Activated CD4-positive, alpha-beta T cell treated with anti-CD3 and anti-CD28 coated beads, Interleukin-2, amount 10 ng/mL, durations not matched to agents 24 days and 14 days (primary cell): ENCODE measurements around the gene TFE3. TPM values are rescaled to one million over a fixed set of nuclear protein-coding genes. Genes with fewer than 3 reads are reported as not detected.
"Not testable (repeated sequence)": the region's sequence is repeated elsewhere in the genome, so short reads cannot be mapped to it uniquely, and the experiment has no call there.

Experiments used
- DNase-seq: peaks from one replicate; pipeline ENCODE4 v3.0.0; 2022
- H3K27ac Mint-ChIP-seq: one replicate; pipeline ENCODE4 v1.8.0; 2022; ENCODE audit warnings: mild to moderate bottlenecking, mixed read lengths
- H3K27me3 Mint-ChIP-seq: one replicate; pipeline ENCODE4 v1.8.0; 2022; ENCODE audit warnings: mixed read lengths
- H3K36me3 Mint-ChIP-seq: one replicate; pipeline ENCODE4 v1.8.0; 2022; ENCODE audit warnings: low read depth, mild to moderate bottlenecking, mixed read lengths
- H3K4me1 Mint-ChIP-seq: one replicate; pipeline ENCODE4 v1.8.0; 2021; ENCODE audit warnings: mixed read lengths
- H3K4me3 Mint-ChIP-seq: one replicate; pipeline ENCODE4 v1.8.0; 2022; ENCODE audit warnings: mild to moderate bottlenecking, moderate library complexity, mixed read lengths
- H3K9me3 Mint-ChIP-seq: one replicate; pipeline ENCODE4 v1.8.0; 2021; ENCODE audit warnings: mixed read lengths
- intact Hi-C: fragments of 100-400 bp; cut with micrococcal nuclease; formaldehyde crosslinking; loops from one replicate; pipeline ENCODE4 v1.15.1; 2023
- total RNA-seq: library from RNA; stranded (reverse); gene quantifications from 2 replicates; pipeline ENCODE4 v1.2.3, GENCODE V29; 2022

TFE3 gene
- total RNA-seq, 1 donor from 2014 or later = 28.8 TPM

- peak; percentile 92 for DNase-seq
- no peaks in the 10 kb centered on the region for H3K9me3 Mint-ChIP-seq
- H3K27ac Mint-ChIP-seq = peak within 1 kb of the TSS; percentile 98
- H3K27me3 Mint-ChIP-seq = no peaks in the 10 kb centered on the region
- intact Hi-C loops = loop anchor here (1.0 kb wide), 2 partner anchors 41 to 326 kb away; partner anchors contain the start of gene TFE3
- peak within 1 kb of the TSS; percentile 99 for H3K4me3 Mint-ChIP-seq
- peaks cover 30% of the 10 kb centered on the region for H3K36me3 Mint-ChIP-seq
- H3K4me1 Mint-ChIP-seq = peaks cover 28% of the 10 kb centered on the region
These were observed 40.8 kb downstream of the TFE3 start, which contains the start of gene GRIPAP1 for GRCh38 chrX:49002091-49002935. Gene GRIPAP1 (minus strand): TSS chrX:49002264. CDS start chrX:49002229, 35 bp downstream.

GRCh38 chrX:49001521-49002090 lies 41.6 kb downstream of the TFE3 start:
- H3K4me1 Mint-ChIP-seq = peaks cover 34% of the 10 kb centered on the region
- H3K4me3 Mint-ChIP-seq = peak overlapping the region; percentile 99
- H3K9me3 Mint-ChIP-seq = no peaks in the 10 kb centered on the region
- H3K27ac Mint-ChIP-seq = peak overlapping the region; percentile 98
- peaks cover 37% of the 10 kb centered on the region for H3K36me3 Mint-ChIP-seq
- DNase-seq = peak; percentile 82
- H3K27me3 Mint-ChIP-seq = no peaks in the 10 kb centered on the region
- intact Hi-C loops = loop anchor here (1.0 kb wide), 3 partner anchors 42 to 325 kb away; partner anchors contain the start of gene TFE3

DNA sequence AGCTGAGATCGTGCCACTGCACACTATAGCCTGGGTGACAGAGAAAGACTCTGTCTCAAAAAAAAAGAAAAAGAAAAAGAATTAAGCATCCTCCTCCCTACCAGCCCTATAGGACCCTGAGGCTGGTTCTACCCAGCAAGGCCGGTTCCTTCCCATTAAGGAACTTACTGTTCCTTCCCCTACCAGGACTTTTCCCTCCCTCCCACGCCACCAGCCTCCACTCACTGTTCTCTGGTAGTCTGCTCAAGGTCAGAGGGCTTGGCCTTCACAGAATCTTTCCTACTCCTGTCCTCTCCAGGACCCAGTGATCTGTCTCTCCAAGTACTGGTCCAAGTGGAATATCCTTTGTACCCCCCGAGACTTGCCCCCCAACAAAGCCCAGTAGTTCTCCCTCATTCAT lies 42.5 kb downstream of the TFE3 start:
- H3K27ac Mint-ChIP-seq = no peak overlapping the region
- H3K9me3 Mint-ChIP-seq = no peaks in the 10 kb centered on the region
- peak overlapping the region; percentile 99 for H3K4me3 Mint-ChIP-seq
- no peaks in the 10 kb centered on the region for H3K27me3 Mint-ChIP-seq
- DNase-seq = no peak
- peaks cover 35% of the 10 kb centered on the region for H3K4me1 Mint-ChIP-seq
- intact Hi-C loops = loop anchor here (1.0 kb wide), 1 partner anchor 42 kb away; no protein-coding TSS in a partner anchor
- H3K36me3 Mint-ChIP-seq = peaks cover 40% of the 10 kb centered on the region

GRCh38 chrX:48999030-48999429 lies 44.1 kb downstream of the TFE3 start:
- H3K4me1 Mint-ChIP-seq = peaks cover 38% of the 10 kb centered on the region
- no peaks in the 10 kb centered on the region for H3K27me3 Mint-ChIP-seq
- no peak overlapping the region for H3K4me3 Mint-ChIP-seq
- H3K36me3 Mint-ChIP-seq = peaks cover 51% of the 10 kb centered on the region
- H3K27ac Mint-ChIP-seq = no peak overlapping the region
- DNase-seq = no peak
- intact Hi-C loops = no loop called here
- H3K9me3 Mint-ChIP-seq = no peaks in the 10 kb centered on the region

- Mint-ChIP-seq H3K4me1 (peaks cover 37% of the 10 kb centered on the region), H3K9me3 (no peaks in the 10 kb centered on the region), H3K36me3 (peaks cover 56% of the 10 kb centered on the region), H3K27ac (peak overlapping the region; percentile 16), H3K27me3 (no peaks in the 10 kb centered on the region), H3K4me3 (peak overlapping the region; percentile 3)
- no peak for DNase-seq
- intact Hi-C loops = no loop called here
These were observed 44.8 kb downstream of the TFE3 start for GRCh38 chrX:48998391-48998790.

GRCh38 chrX:48997865-48998264 lies 45.3 kb downstream of the TFE3 start:
- peak overlapping the region; percentile 44 for H3K4me3 Mint-ChIP-seq
- no peaks in the 10 kb centered on the region for H3K27me3 Mint-ChIP-seq
- H3K9me3 Mint-ChIP-seq = no peaks in the 10 kb centered on the region
- peaks cover 37% of the 10 kb centered on the region for H3K4me1 Mint-ChIP-seq
- DNase-seq = no peak
- intact Hi-C loops = no loop called here
- H3K27ac Mint-ChIP-seq = peak overlapping the region; percentile 73
- H3K36me3 Mint-ChIP-seq = peaks cover 61% of the 10 kb centered on the region

- no peak for DNase-seq
- Mint-ChIP-seq H3K9me3 (no peaks in the 10 kb centered on the region), H3K27ac (peak overlapping the region; percentile 73), H3K4me3 (peak overlapping the region; percentile 44), H3K27me3 (no peaks in the 10 kb centered on the region), H3K4me1 (peaks cover 37% of the 10 kb centered on the region), H3K36me3 (peaks cover 63% of the 10 kb centered on the region)
- intact Hi-C loops = no loop called here
These were observed 45.7 kb downstream of the TFE3 start for GRCh38 chrX:48997455-48997854.

DNA sequence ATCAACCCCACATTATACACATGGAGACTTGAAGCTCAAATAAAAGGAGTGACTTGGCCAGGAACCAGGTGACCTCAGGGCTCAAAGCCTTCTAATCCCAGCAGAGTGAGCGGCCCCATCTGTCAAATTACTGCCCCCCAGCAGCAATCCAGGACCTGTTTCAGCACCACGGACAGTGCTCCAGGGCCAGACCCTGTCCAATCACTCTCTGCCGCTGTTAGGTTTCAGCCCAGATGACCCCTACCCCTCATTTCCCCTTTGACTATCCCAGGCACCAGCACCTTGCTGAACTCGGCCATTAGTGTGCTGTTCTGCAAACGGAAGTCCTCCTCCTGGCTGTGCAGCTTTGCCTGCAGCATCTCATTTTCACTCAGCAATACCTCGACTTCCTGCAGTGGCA lies 46.2 kb downstream of the TFE3 start:
- Mint-ChIP-seq H3K4me3 (no peak overlapping the region), H3K27ac (no peak overlapping the region)
- intact Hi-C loops = no loop called here

GRCh38 chrX:48992341-48992740 lies 50.8 kb downstream of the TFE3 start:
- no peaks in the 10 kb centered on the region for H3K9me3 Mint-ChIP-seq
- no peak for DNase-seq
- intact Hi-C loops = no loop called here
- H3K4me1 Mint-ChIP-seq = peaks cover 10% of the 10 kb centered on the region
- H3K36me3 Mint-ChIP-seq = peaks cover 48% of the 10 kb centered on the region
- H3K4me3 Mint-ChIP-seq = no peak overlapping the region
- H3K27ac Mint-ChIP-seq = no peak overlapping the region
- H3K27me3 Mint-ChIP-seq = no peaks in the 10 kb centered on the region

More for the DNA sequence above, 46.2 kb downstream of the TFE3 start:
- Mint-ChIP-seq H3K9me3 (no peaks in the 10 kb centered on the region), H3K36me3 (peaks cover 65% of the 10 kb centered on the region), H3K27me3 (no peaks in the 10 kb centered on the region), H3K4me1 (peaks cover 37% of the 10 kb centered on the region)
- no peak for DNase-seq

- Mint-ChIP-seq H3K27ac (no peak overlapping the region), H3K9me3 (no peaks in the 10 kb centered on the region), H3K4me1 (no peaks in the 10 kb centered on the region), H3K36me3 (peaks cover 35% of the 10 kb centered on the region), H3K4me3 (no peak overlapping the region), H3K27me3 (no peaks in the 10 kb centered on the region)
- no peak for DNase-seq
- intact Hi-C loops = no loop called here
These were observed 53.7 kb downstream of the TFE3 start for GRCh38 chrX:48989483-48989882.

DNA sequence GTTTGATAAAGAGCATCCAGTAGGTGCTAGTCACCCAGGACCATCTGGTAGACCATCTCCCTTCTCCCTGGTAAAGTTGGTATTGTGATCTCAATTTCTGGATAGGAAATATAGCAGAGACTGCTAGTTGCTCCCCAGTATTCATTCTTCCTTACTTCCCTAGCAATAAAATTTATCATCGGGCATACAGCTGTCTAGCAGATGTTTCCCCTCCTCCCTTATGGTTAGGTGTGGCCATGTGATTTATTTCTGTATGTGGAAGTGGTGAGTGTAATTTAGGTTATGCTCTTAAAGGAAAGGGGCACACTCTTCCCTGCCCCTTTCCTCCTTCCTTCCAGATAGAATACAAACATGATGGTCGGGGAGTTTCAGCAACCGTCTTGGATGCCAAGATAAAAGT lies 59.3 kb downstream of the TFE3 start:
- peaks cover 35% of the 10 kb centered on the region for H3K36me3 Mint-ChIP-seq
- H3K9me3 Mint-ChIP-seq = no peaks in the 10 kb centered on the region
- H3K4me1 Mint-ChIP-seq = no peaks in the 10 kb centered on the region
- intact Hi-C loops = no loop called here
- H3K27me3 Mint-ChIP-seq = no peaks in the 10 kb centered on the region
- no peak overlapping the region for H3K27ac Mint-ChIP-seq
- no peak for DNase-seq
- no peak overlapping the region for H3K4me3 Mint-ChIP-seq

DNA sequence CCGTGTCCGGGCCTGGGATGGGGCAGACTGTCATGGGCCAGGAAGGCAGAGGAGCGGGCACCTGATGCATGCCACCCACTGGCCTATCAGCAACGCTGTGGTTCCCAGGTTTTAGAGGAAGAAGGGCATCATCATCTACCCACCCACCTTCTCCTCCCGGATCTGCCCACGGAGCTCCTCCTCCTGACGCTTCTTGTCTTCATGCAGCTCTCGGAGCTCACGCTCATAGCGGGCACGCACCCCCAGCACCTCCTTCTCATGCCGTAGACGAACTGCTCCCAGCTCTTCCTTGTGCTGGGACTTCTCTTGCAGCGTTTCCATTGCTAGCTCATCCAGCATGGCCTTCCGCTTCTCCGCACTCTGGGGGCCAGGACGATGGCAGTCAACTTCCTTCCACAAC lies 60.1 kb downstream of the TFE3 start:
- Mint-ChIP-seq H3K36me3 (peaks cover 35% of the 10 kb centered on the region), H3K4me3 (no peak overlapping the region), H3K27ac (no peak overlapping the region)

GRCh38 chrX:48981178-48981577 lies 62.0 kb downstream of the TFE3 start:
- Mint-ChIP-seq H3K4me3 (no peak overlapping the region), H3K4me1 (no peaks in the 10 kb centered on the region), H3K9me3 (no peaks in the 10 kb centered on the region), H3K27me3 (no peaks in the 10 kb centered on the region), H3K27ac (no peak overlapping the region), H3K36me3 (peaks cover 43% of the 10 kb centered on the region)
- no peak for DNase-seq
- intact Hi-C loops = no loop called here

More for the DNA sequence above, 60.1 kb downstream of the TFE3 start:
- Mint-ChIP-seq H3K4me1 (no peaks in the 10 kb centered on the region), H3K9me3 (no peaks in the 10 kb centered on the region), H3K27me3 (no peaks in the 10 kb centered on the region)
- DNase-seq = no peak
- intact Hi-C loops = no loop called here

DNA sequence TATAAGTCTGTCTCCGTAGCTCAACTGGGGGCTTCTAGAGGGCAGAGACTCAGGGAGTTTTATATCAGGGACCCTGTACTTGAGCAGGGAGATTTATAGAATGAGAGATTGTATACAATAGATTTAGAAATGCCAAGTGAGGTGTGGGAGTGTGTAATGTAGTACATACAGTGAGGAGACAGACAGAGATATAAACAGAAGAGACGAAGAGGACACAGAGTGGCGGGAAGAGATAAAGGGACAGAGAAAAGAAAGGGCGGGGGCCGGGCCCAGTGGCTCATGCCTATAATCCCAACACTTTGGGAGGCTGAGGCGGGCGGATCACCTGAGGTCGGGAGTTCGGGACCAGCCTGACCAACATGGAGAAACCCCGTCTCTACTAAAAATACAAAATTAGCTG lies 62.8 kb downstream of the TFE3 start:
- H3K4me1 Mint-ChIP-seq, intact Hi-C loops, H3K9me3 Mint-ChIP-seq, H3K27ac Mint-ChIP-seq, DNase-seq, H3K4me3 Mint-ChIP-seq, H3K27me3 Mint-ChIP-seq: not testable (repeated sequence)
- H3K36me3 Mint-ChIP-seq = peaks cover 43% of the 10 kb centered on the region
